ENCODE results near the gene NAT10.

- no peak for TF ChIP-seq CTCF (IDR thresholded peaks at IDR 0.05)
- TF ChIP-seq POLR2A (IDR thresholded peaks at IDR 0.05), result no peak
Observed at GRCh38 chr11:34145847-34146381, 40.5 kb downstream of the NAT10 start.
